Measurements from ENCODE around the gene RETREG3.
A peak's percentile ranks its signal among the peaks of the same experiment; 100 is the strongest.

The RETREG3 gene

GRCh38 chr17:42577532-42578281, 31.5 kb downstream of the RETREG3 start, which contains the start of gene PSMC3IP:
TSS of gene PSMC3IP (minus strand) at chr17:42577729. CDS start at chr17:42577686, 43 bp downstream.
- intact Hi-C loops (cut with DNase I), result loop anchor here (2.0 kb wide), 1 partner anchor 99 kb away; the partner anchor contains the start of gene PLEKHH3
- DNase-seq, result peak; percentile 92 to 99 (median 96)

DNA sequence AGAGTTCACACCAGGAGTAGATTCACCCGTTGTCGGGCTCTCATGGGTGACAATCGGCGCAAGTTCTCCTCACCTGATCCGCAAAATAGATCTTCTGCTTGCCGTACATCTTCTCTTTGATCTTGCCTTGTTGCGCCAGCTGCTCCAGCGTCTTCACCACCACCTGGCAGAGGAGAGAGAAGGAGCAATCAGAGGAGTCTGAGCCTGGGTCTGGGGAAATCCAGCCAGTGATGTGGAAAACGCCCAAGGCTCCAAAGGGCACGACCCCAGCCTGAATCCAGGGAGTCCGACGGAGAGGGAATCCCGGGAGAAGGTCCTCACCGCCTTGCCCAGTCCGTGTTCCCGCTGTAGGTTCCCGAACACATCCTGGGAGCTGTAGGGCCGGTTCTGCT, 32.0 kb downstream of the RETREG3 start:
- DNase-seq, result no peak
- intact Hi-C loops (cut with DNase I), result loop anchor here (2.0 kb wide), 1 partner anchor 100 kb away; the partner anchor contains the start of gene PLEKHH3

DNA sequence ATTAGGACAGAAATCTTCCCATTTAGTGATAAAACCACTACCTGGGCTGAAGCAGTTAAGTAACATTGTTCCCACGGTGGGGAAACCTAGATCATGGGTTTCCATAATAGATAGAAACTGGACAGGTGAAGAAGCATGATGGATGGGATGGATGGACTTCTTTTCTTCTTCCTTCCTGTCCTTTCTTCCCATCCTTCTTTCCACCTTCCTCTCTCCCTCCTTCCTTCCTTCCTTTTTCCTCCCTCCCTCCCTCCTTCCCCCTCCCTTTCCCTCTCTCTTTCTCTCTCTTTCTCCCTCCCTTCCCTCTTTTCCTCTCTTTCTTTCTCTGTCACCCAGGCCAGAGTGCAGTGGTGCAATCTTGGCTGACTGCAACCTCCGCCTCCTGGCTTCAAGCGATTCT, 34.7 kb downstream of the RETREG3 start:
- no peak for DNase-seq
- intact Hi-C loops (cut with DNase I), result no loop called here

DNA sequence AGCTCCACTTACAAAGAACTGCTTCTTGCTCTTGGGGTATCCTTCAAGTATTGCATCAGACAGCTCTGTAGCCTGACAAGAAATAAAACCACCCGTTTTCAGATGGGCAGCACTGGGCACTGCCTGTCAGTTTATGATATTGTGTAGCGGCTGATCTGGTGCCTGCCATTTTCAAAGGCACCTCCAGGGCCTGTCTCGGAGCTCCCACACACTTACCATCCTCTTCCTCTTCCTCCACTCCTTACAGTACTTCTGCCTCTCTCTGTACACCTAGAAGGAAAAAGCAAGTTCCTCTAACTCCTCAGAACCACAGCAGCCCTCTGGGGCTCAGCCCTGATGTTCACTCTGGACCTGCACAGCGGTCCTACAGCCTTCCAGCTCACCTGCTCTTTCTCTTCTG, 36.1 kb downstream of the RETREG3 start:
- DNase-seq, result no peak
- intact Hi-C loops (cut with DNase I), result no loop called here

- peak in 1 of 10 donors; percentile 29 for DNase-seq
- intact Hi-C loops (cut with DNase I), result no loop called here
Observed at GRCh38 chr17:42571435-42572225, 37.5 kb downstream of the RETREG3 start.

- peak in 1 of 10 donors; percentile 73 for DNase-seq
- intact Hi-C loops (cut with DNase I), result no loop called here
Observed at GRCh38 chr17:42568341-42569111, 40.6 kb downstream of the RETREG3 start.

- intact Hi-C loops (cut with DNase I), result no loop called here
Observed at GRCh38 chr17:42566883-42567573, 42.1 kb downstream of the RETREG3 start, which contains the start of gene MLX. TSS of gene MLX (plus strand) at chr17:42567100. CDS start at chr17:42567125, 25 bp downstream.

DNA sequence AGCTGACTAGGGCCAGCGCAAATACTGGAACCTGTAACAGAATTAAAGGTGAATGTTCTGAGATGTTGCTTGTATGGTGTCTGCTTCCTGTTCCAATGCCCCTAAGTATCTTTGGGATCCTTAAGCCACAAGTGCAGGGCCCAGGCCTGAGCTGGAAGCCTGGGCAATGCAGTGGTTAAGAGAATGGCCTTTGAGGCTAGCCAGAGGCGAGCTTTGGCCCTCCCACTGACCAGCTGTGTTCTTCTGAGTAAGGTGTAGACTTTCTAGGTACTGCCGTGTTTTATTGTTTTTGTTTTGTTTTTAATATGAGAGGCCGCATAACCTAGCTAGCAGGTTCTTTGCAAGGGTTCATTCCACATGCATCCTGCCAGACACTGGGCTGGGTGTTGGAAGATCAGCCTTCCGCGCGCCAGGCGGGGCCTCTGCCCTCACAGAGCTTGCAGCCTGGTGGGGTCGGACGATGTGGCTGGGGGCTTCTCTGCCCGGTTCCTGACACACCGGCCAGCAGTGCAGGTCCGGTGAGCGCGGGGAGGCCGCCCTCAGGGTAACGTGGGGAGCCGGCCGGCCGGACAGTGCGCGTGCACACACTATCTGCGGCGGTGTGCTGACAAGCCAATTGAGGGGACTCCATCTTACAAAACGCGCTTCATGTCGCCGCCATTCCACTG, 42.8 kb downstream of the RETREG3 start:
- intact Hi-C loops (cut with DNase I), result no loop called here
- peak in 2 of 10 donors; percentile 34 to 67 for DNase-seq

More at GRCh38 chr17:42566883-42567573, 42.1 kb downstream of the RETREG3 start, which contains the start of gene MLX:
- DNase-seq, result peak; percentile 88 to 99 (median 91)

DNA sequence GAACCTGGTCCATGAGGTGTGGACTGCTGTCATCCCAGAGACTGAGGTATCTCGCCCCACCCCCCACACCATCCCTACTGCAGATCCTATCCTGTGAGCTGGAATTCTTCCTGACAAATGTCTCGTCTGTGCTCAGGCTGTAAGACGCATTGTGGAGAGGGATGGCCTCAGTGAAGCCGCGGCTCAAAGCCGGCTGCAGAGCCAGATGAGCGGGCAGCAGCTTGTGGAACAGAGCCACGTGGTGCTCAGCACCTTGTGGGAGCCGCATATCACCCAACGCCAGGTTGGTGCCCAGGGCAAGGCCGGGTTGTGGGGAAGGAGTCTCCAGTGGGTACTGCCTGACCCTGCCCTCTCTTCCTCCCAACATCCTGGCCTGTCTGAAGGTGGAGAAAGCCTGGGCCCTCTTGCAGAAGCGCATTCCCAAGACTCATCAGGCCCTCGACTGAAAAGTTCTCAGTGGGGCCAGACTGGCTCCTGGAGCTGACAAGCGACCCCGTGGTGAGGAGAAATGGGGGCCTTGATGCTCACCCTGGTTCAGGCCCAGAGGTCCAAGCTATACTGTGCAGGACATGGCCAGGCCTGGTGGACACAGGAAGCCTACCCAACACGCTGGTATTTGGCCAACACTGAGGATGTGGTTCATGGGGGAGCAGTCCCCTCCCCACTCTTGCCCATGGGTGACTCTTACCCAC, 43.5 kb downstream of the RETREG3 start:
- intact Hi-C loops (cut with DNase I), result no loop called here

DNA sequence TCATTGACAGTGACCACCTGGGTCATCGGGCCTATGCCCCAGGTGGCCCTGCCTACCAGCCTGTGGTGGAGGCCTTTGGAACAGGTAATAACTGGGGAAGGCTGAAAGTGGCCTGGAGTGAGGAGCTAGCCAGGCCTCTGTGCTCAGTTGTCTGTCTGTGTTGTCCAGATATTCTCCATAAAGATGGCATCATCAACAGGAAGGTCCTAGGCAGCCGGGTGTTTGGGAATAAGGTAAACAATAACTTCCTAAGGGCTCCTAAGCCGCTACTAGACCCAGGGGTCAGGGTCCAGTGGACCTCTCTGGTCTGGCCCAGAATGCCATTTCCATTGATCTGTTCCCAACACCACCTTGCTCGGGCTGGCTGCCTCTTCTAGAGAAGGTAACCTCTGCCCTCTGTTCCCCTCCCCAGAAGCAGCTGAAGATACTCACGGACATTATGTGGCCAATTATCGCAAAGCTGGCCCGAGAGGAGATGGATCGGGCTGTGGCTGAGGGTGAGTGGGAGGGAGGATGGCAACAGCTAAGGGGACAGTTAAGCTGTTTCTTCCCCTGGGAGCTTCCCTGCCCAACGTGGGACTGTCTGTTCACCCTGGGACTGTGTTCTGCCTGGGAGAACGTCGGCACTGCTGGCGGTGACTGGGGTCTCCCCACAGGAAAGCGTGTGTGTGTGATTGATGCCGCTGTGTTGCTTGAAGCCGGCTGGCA, 44.2 kb downstream of the RETREG3 start:
- intact Hi-C loops (cut with DNase I), result no loop called here
- DNase-seq, result peak in 1 of 10 donors; percentile 52

More for the DNA sequence above, 43.5 kb downstream of the RETREG3 start:
- DNase-seq, result peak in 2 of 10 donors; percentile 40 to 57

- intact Hi-C loops (cut with DNase I), result no loop called here
- peak in 1 of 10 donors; percentile 37 for DNase-seq
Observed at GRCh38 chr17:42563950-42564349, 45.2 kb downstream of the RETREG3 start.

DNA sequence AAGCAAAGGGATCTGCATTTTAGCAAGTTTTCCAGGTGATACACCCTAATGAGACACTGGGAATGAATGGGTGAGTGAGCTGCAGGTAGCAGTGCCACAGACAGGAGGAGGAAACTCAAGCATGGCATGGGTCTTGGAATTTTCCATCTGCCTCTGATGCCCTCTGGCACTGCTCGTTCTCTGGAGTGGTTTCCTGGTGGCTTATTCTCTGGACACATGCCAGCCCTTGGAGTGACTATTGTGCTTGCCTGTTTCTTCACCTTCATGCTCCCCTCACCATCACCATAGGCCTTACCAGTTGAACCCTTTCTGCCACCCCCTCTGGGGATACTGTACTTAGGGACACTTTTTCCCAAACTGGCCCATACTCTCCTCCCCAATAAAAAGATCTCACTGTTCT, 45.6 kb downstream of the RETREG3 start:
- intact Hi-C loops (cut with DNase I), result no loop called here
- no peak for DNase-seq

GRCh38 chr17:42563143-42563509, 46.0 kb downstream of the RETREG3 start:
- intact Hi-C loops (cut with DNase I), result no loop called here

DNA sequence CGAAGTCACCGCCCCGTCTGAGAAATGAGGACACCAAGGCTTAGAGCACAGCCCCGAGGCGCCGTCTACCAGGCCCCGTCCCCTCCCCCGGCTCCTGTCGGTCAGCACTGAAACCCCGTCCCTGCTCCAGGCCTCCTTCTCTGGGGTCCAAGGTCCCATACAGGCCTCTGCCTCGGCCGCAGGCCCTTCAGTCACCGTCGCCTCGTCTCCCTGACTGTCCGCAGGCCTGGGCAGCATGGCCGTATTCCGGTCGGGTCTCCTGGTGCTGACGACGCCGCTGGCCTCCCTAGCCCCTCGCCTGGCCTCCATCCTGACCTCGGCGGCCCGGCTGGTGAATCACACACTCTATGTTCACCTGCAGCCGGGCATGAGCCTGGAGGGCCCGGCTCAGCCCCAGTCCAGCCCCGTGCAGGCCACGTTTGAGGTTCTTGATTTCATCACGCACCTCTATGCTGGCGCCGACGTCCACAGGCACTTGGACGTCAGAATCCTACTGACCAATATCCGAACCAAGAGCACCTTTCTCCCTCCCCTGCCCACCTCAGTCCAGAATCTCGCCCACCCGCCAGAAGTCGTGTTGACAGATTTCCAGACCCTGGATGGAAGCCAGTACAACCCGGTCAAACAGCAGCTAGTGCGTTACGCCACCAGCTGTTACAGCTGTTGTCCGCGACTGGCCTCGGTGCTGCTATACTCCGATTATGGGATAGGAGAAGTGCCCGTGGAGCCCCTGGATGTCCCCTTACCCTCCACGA, 46.6 kb downstream of the RETREG3 start:
- DNase-seq, result peak in 3 of 10 donors; percentile 71 to 85 (median 76)
- intact Hi-C loops (cut with DNase I), result no loop called here

More at GRCh38 chr17:42563143-42563509, 46.0 kb downstream of the RETREG3 start:
- DNase-seq, result peak in 1 of 10 donors; percentile 31

DNA sequence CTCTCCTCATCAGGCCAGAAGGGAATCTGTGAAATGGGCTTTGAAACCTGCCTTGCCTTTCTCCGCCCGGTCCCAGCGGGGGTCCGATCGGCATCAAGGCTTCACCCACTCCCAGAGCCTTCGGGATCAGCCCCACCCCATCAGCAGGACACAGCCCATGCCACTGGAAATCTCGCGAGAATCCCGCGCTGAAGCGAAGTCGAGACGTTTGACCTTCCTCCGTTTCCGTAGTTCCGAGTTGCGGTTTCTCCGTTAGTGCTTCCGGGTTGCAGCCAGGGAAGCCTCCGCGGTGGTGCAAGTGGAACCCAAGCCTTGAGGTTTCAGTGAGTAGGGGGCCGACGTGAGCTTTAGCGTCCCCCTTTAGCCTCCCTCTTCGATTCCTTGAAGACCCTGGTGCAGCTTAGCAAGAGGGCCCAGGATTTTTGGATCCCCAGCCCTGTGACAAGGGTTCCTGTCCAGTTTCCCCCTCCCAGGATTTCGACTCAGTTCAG, 47.2 kb downstream of the RETREG3 start, which contains the start of gene COASY:
Gene COASY (plus strand): TSS at position 252 of the 491 bp plus-strand sequence. CDS start 475 bp downstream, outside the sequence.
- intact Hi-C loops (cut with DNase I), result no loop called here
- DNase-seq, result peak; percentile 88 to 99 (median 94)

DNA sequence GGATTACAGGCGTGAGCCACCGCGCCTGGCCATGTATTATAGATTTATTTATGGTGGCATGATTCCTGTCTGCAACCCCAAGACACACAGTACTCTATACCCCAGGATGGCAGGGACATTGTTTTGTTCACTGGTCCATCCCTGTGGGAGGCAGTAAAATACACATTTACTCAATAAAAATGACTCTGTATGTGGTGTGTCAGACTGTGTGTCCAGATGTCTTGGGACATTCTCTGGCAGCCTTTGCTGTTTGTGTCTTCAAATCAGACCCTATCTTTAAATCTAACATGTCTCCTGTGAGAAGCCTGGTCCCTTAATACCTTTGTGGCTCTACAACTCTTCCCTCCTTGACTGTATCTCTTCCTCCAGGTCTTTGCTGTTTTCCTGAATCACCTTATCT, 48.9 kb downstream of the RETREG3 start:
- peak in 1 of 10 donors; percentile 2 for DNase-seq

GRCh38 chr17:42559075-42559474, 50.1 kb downstream of the RETREG3 start:
- DNase-seq, result peak in 1 of 10 donors; percentile 29
- intact Hi-C loops (cut with DNase I), result no loop called here

More for the DNA sequence above, 48.9 kb downstream of the RETREG3 start:
- intact Hi-C loops (cut with DNase I), result no loop called here

All from posterior cingulate gyrus (tissue), 11 donors.